Activated CD8-positive, alpha-beta memory T cell treated with anti-CD3 and anti-CD28 coated beads for 24 hours (primary cell): ENCODE measurements around the gene TNIK.
"Not testable (repeated sequence)": the region's sequence is repeated elsewhere in the genome, so short reads cannot be mapped to it uniquely, and the experiment has no call there.

Experiments
- DNase-seq: peaks from one replicate; pipeline ENCODE4 v3.0.0-alpha.2; 2020

TNIK gene

DNA sequence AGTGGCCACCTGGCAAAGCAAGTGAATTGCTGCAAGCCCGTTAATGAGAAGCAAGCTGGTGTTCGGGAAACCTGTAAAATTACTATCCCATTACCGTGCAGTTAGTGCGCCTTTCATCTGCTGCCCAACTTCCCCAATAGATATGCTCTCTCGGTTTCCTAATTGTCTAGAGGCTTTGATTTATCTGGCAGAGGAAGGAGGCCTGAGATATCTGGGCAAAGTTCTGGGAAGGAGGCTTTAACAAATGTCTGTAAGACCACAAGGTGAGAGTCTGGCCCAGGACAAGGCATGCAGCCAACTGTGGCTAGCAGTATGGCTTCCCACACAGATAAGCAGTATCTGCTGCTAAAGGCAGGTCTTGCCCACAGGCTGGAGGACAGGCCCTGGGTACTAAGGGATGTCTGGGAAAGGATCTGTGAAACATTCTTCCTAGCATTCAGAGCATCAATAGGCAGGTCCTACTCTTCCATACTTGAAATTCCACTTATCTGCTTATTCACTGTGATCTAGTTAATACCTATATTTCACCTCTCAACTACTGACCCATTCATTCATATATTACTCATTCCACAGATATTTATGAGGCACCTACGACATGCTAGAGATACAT, 303.7 kb downstream of the TNIK start:
- no peak for DNase-seq

DNA sequence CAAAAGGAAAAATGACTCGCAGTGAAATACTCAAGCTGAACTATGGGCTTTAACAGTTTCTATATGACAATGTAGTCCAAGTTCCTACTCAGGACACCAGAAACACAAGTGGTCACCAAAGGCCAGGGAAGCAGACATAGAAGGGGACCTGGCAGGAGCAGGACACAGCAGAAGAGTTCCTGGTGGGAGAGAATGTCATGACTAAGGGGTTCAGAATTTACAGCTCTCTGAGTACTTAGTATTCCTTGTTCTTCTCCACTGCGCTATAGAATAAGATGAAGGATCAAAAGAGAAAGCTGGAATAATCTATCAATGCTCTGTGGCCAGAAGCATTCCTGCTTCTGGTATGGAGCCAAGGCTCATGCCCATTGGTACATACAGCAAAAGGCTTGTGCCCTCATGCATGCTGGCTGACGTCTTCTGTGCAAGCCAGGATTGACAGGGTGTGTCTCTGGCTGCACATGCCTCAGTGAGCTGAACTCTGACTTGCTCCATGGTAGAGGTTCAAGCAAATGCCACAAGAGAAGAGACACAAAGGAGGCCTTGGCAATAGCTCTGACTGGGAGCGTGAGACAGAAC, 305.0 kb downstream of the TNIK start:
- DNase-seq, result no peak

GRCh38 chr3:171150945-171151344, 309.3 kb downstream of the TNIK start:
- DNase-seq, result no peak

GRCh38 chr3:171149526-171150116, 310.6 kb downstream of the TNIK start:
- DNase-seq, result no peak

DNA sequence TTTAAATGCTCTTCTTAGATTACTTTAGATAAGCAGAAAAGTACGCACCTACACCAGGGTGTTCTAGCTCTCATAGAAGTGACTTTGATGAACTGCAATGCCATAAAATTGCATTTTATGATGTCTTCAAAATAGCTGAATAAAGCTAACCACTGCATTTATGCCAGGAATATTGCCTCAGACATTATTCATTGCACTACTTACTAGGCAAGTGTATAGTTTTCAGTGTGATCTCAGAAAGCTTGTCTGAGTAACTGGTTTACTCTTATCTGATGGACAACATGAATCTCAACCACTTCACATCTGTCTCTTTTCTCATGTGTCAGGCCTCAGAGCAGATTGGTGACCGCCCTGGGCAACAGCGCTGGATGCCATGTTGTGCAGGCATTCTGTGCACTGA, 314.4 kb downstream of the TNIK start:
- no peak for DNase-seq

GRCh38 chr3:171142985-171143384, 317.2 kb downstream of the TNIK start:
- DNase-seq, result no peak

GRCh38 chr3:171140246-171140645, 320.0 kb downstream of the TNIK start:
- DNase-seq, result no peak

DNA sequence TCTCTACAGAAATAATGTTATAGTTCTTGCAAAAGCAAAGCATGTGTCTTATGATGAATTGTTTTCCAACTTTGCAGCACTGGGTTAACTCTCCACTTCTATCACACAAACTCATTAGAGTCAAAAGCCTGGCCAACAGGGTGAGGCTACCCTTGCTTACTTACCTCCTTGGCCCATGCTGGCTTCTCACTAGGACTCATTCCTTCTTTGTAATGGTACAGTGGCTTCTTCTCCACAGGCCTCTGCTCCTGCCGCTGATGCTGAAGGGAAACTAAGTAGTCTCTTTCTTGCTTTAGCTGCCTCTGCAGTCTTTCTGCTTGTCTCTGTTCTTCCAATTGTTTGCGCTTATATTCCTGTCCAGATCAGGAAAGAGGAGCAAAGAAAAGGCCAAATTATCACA, 322.2 kb downstream of the TNIK start:
- DNase-seq, result no peak

GRCh38 chr3:171135549-171135948, 324.7 kb downstream of the TNIK start:
- DNase-seq, result no peak

GRCh38 chr3:171133796-171134569, 326.2 kb downstream of the TNIK start:
- no peak for DNase-seq

- no peak for DNase-seq
Measured at GRCh38 chr3:171133337-171133736, 326.9 kb downstream of the TNIK start.

GRCh38 chr3:171132873-171133272, 327.3 kb downstream of the TNIK start:
- DNase-seq, result no peak

- no peak for DNase-seq
Measured at GRCh38 chr3:171129827-171130226, 330.4 kb downstream of the TNIK start.

DNA sequence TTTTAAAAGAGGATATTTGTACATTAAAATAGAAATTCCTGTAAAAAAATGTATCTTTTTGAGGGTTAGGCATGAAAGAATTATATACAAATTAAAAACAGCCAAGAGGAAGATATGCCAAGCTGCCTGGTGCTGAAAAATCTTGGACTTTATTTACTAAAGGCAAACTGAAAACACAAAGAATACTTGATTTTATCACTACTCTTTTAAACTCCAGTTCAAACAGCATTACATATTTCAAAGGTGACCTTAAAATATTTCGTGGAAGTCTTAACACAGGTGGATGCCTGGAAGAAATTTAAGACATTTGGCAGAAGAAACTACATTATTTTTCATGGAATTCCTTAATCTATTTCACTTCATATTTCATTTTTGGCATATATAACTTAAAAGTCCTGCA, 332.6 kb downstream of the TNIK start:
- no peak for DNase-seq

- DNase-seq, result no peak
Measured at GRCh38 chr3:171126478-171127209, 333.6 kb downstream of the TNIK start.

- no peak for DNase-seq
Measured at GRCh38 chr3:171125010-171125409, 335.2 kb downstream of the TNIK start.

- no peak for DNase-seq
Measured at GRCh38 chr3:171123915-171124314, 336.3 kb downstream of the TNIK start.

DNA sequence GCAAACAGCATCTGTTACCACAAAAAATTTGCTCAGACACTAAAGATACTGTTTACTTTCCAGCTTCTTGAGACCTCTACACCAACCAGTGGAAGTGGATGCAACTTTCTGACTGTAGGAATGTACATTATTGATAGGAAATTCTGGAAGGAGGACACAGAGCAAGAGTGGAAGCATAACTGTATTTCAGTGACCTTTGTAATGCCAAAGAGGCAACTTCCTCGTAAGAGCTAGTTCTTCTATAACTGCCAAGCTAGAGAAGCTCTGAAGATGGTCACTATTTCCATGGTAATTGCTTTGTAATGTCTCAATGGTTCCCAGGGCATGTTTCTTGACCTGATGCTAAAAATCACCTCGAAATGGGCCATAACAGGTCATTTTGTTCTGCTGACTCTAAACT, 337.3 kb downstream of the TNIK start:
- no peak for DNase-seq

DNA sequence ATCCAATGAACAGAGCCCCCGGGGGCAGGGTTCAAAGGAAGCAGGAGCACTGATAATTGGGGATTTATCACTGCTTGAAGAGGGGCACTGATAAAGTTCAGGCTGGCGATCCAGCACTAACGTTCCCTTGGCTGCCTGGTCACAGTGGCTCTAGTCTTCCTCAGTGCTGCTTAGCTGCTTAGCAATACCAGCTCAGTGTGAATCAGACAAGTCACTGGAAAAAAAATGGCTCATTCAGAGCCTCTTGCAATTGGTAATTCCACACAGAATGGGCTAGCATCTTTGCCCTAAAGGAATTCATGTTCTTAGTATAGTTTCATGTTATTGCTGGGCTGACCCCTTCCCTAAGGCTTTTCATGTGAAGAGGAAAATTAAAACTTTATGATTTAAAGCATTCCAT, 338.0 kb downstream of the TNIK start:
- no peak for DNase-seq

DNA sequence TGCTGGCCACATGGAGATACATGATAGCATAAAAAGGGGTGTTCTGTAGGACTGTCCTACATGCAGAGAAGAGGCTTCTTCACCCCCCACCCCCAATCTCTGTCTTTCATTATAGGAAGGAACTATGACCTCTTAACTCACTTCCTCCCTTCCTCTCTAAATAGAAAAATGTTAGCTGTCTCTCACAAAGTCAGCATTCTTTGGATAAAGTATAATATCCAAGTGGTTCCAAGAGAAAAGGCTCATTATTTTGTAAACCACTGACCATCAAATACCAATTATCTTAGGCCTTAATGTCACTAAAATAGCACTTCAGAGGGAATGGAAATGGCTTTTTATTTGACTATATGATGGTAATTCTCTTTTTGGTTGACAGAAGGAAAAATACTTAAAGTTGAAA, 338.4 kb downstream of the TNIK start:
- DNase-seq, result no peak

DNA sequence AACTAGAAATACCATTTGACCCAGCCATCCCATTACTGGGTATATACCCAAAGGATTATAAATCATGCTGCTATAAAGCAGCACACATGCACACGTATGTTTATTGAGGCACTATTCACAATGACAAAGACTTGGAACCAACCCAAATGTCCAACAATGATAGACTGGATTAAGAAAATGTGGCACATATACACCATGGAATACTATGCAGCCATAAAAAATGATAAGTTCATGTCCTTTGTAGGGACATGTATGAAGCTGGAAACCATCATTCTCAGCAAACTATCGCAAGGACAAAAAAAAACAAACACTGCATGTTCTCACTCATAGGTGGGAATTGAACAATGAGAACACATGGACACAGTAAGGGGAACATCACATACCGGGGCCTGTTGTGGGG, 340.8 kb downstream of the TNIK start:
- DNase-seq, result not testable (repeated sequence)

GRCh38 chr3:171118993-171119392, 341.2 kb downstream of the TNIK start:
- DNase-seq, result not testable (repeated sequence)

DNA sequence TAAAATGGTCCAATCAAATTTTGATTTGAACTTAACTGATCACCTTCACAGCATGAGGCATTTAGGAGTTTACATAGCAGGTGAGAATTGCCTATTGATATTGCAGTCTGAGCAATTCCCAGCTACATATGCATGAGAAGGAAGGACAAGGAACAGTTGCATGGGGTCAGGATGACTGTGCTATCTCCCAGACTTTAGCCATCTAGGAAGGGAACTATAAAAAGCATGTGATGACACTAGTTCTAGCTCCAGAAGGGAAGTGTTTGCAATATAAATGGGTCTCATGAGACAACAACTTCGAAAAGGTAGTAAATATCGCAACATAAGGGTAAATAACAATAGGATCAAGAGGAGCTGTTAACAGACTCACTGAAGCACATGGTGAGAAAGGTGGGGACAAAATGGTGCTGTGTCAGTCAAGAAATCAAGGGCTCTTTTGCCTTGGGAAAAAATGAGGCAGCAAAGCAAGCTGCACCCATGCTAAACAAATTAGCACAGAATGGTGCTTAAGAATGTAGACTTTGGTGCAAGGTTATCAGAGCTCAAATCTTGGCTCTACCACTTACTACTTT, 343.3 kb downstream of the TNIK start:
- DNase-seq, result no peak
